Activated CD4-positive, alpha-beta T cell treated with anti-CD3 and anti-CD28 coated beads for 36 hours (primary cell): ENCODE measurements around the gene ARX. TPM values are rescaled to one million over a fixed set of nuclear protein-coding genes. Genes with fewer than 3 reads are reported as not detected.

Experiments
- ATAC-seq: fragments of 200-7000 bp; cut with Tn5 transposase; one replicate; pipeline ENCODE4 v1.10.0; 2021; ENCODE audit warnings: mild to moderate bottlenecking, moderate library complexity
- CTCF ChIA-PET: fragments of 350-600 bp; sonication (Branson Sonifier 250); formaldehyde crosslinking; loops from one replicate; lab custom pipeline; 2021; ENCODE audit warnings: antibody characterized with exemption; lab: Charles Lee
- POLR2A ChIA-PET: fragments of 350-600 bp; sonication (Branson Sonifier 250); formaldehyde crosslinking; loops from one replicate; lab custom pipeline; 2021; ENCODE audit warnings: antibody characterized with exemption, inconsistent platforms; lab: Charles Lee
- DNase-seq: peaks from one replicate; pipeline ENCODE4 v3.0.0-alpha.2; 2020
- H3K27ac Mint-ChIP-seq: one replicate; pipeline ENCODE4 v1.8.0; 2021; ENCODE audit warnings: mixed read lengths
- H3K27me3 Mint-ChIP-seq: one replicate; pipeline ENCODE4 v1.8.0; 2021; ENCODE audit warnings: mixed read lengths
- H3K36me3 Mint-ChIP-seq: one replicate; pipeline ENCODE4 v1.8.0; 2021; ENCODE audit warnings: low read depth, mixed read lengths
- H3K4me1 Mint-ChIP-seq: one replicate; pipeline ENCODE4 v1.8.0; 2021; ENCODE audit warnings: mixed read lengths
- H3K4me3 Mint-ChIP-seq: one replicate; pipeline ENCODE4 v1.8.0; 2021; ENCODE audit warnings: mild to moderate bottlenecking, moderate library complexity, mixed read lengths
- H3K9me3 Mint-ChIP-seq: one replicate; pipeline ENCODE4 v1.8.0; 2021; ENCODE audit warnings: low read depth, mixed read lengths
- intact Hi-C, 2 experiments: fragments of 100-400 bp; cut with DNase I in 1 of 2; cut with micrococcal nuclease in 1 of 2; formaldehyde crosslinking; loops; one replicate each; pipeline versions ENCODE4 v1.14.2 to v1.15.1; 2022 to 2024; cut with DNase I, micrococcal nuclease
- total RNA-seq, 2 experiments: library from RNA; stranded (reverse); gene quantifications; one replicate each; pipeline ENCODE4 v1.2.3, GENCODE V29; 2021

ARX gene
- total RNA-seq, 2 experiments from 2014 or later, result not detected

- H3K27ac Mint-ChIP-seq, result no peak overlapping the region
- no peak overlapping the region for H3K4me3 Mint-ChIP-seq
- H3K4me1 Mint-ChIP-seq, result peaks cover 15% of the 10 kb centered on the region
- H3K36me3 Mint-ChIP-seq, result no peaks in the 10 kb centered on the region
- no peak for ATAC-seq
- intact Hi-C loops, result loop anchor here in 1 of 2 experiments (10.0 kb wide), 2 partner anchors 372 to 622 kb away; partner anchors contain the start of gene PCYT1B
- no peaks in the 10 kb centered on the region for H3K9me3 Mint-ChIP-seq
- CTCF ChIA-PET, result no interaction called here
- POLR2A ChIA-PET, result no interaction called here
- H3K27me3 Mint-ChIP-seq, result peaks cover 46% of the 10 kb centered on the region
- DNase-seq, result no peak
These were observed 551 bp upstream of the ARX start for GRCh38 chrX:25016361-25016671.

- intact Hi-C loops, result loop anchor here in 1 of 2 experiments (10.0 kb wide), 2 partner anchors 370 to 620 kb away; partner anchors contain the start of gene PCYT1B
- peaks cover 50% of the 10 kb centered on the region for H3K27me3 Mint-ChIP-seq
- H3K4me1 Mint-ChIP-seq, result peaks cover 10% of the 10 kb centered on the region
- ATAC-seq, result no peak
- H3K9me3 Mint-ChIP-seq, result no peaks in the 10 kb centered on the region
- H3K36me3 Mint-ChIP-seq, result no peaks in the 10 kb centered on the region
- no peak overlapping the region for H3K27ac Mint-ChIP-seq
- CTCF ChIA-PET, result no interaction called here
- POLR2A ChIA-PET, result no interaction called here
- no peak for DNase-seq
- H3K4me3 Mint-ChIP-seq, result no peak overlapping the region
These were observed 1.4 kb downstream of the ARX start for GRCh38 chrX:25014366-25014838.

- Mint-ChIP-seq H3K27ac (no peak overlapping the region), H3K27me3 (peaks cover 51% of the 10 kb centered on the region), H3K4me1 (peaks cover 10% of the 10 kb centered on the region), H3K9me3 (no peaks in the 10 kb centered on the region), H3K4me3 (peak overlapping the region; percentile 26), H3K36me3 (no peaks in the 10 kb centered on the region)
- ATAC-seq (no peak), DNase-seq (peak; percentile 35)
- intact Hi-C loops, result loop anchor here in 1 of 2 experiments (10.0 kb wide), 2 partner anchors 369 to 619 kb away; partner anchors contain the start of gene PCYT1B
- ChIA-PET POLR2A (no interaction called here), CTCF (interaction anchor here (1.4 kb wide), 1 partner anchor 8 kb away, joined by 3 read pairs; no protein-coding TSS in a partner anchor)
These were observed 2.0 kb downstream of the ARX start for GRCh38 chrX:25013632-25014365.

- Mint-ChIP-seq H3K4me1 (peaks cover 10% of the 10 kb centered on the region), H3K27me3 (peaks cover 51% of the 10 kb centered on the region), H3K4me3 (peak overlapping the region; percentile 59), H3K9me3 (no peaks in the 10 kb centered on the region), H3K36me3 (no peaks in the 10 kb centered on the region), H3K27ac (no peak overlapping the region)
- DNase-seq, result no peak
- CTCF ChIA-PET, result interaction anchor here (0.6 to 1.4 kb wide), 3 partner anchors 9 to 669 kb away, joined by 3 to 5 read pairs (median 3); no protein-coding TSS in a partner anchor
- POLR2A ChIA-PET, result interaction anchor here (1.1 kb wide), 1 partner anchor 44 kb away, joined by 3 read pairs; no protein-coding TSS in a partner anchor
- no peak for ATAC-seq
- intact Hi-C loops, result loop anchor here in 1 of 2 experiments (10.0 kb wide), 2 partner anchors 368 to 618 kb away; partner anchors contain the start of gene PCYT1B
These were observed 2.8 kb downstream of the ARX start for GRCh38 chrX:25012793-25013631.

GRCh38 chrX:25012433-25012735, 3.4 kb downstream of the ARX start:
- H3K27ac Mint-ChIP-seq, result no peak overlapping the region
- H3K36me3 Mint-ChIP-seq, result no peaks in the 10 kb centered on the region
- DNase-seq (no peak), ATAC-seq (no peak)
- peaks cover 6% of the 10 kb centered on the region for H3K4me1 Mint-ChIP-seq
- no peak overlapping the region for H3K4me3 Mint-ChIP-seq
- CTCF ChIA-PET, result interaction anchor here (0.6 to 1.4 kb wide), 3 partner anchors 10 to 668 kb away, joined by 3 to 5 read pairs (median 3); no protein-coding TSS in a partner anchor
- POLR2A ChIA-PET, result interaction anchor here (1.1 kb wide), 1 partner anchor 44 kb away, joined by 3 read pairs; no protein-coding TSS in a partner anchor
- H3K27me3 Mint-ChIP-seq, result peaks cover 52% of the 10 kb centered on the region
- intact Hi-C loops, result loop anchor here in 1 of 2 experiments (10.0 kb wide), 2 partner anchors 368 to 618 kb away; partner anchors contain the start of gene PCYT1B
- H3K9me3 Mint-ChIP-seq, result no peaks in the 10 kb centered on the region

GRCh38 chrX:25011589-25012432, 4.0 kb downstream of the ARX start:
- intact Hi-C loops, result loop anchor here in 1 of 2 experiments (10.0 kb wide), 2 partner anchors 367 to 617 kb away; partner anchors contain the start of gene PCYT1B
- POLR2A ChIA-PET, result interaction anchor here (1.1 kb wide), 1 partner anchor 45 kb away, joined by 3 read pairs; no protein-coding TSS in a partner anchor
- H3K27ac Mint-ChIP-seq, result no peak overlapping the region
- H3K27me3 Mint-ChIP-seq, result peaks cover 50% of the 10 kb centered on the region
- H3K36me3 Mint-ChIP-seq, result no peaks in the 10 kb centered on the region
- peaks cover 6% of the 10 kb centered on the region for H3K4me1 Mint-ChIP-seq
- no peaks in the 10 kb centered on the region for H3K9me3 Mint-ChIP-seq
- ATAC-seq (no peak), DNase-seq (no peak)
- CTCF ChIA-PET, result interaction anchor here (0.6 to 0.7 kb wide), 2 partner anchors 14 to 178 kb away, joined by 3 read pairs; no protein-coding TSS in a partner anchor
- H3K4me3 Mint-ChIP-seq, result no peak overlapping the region

GRCh38 chrX:25010784-25011588, 4.8 kb downstream of the ARX start:
- Mint-ChIP-seq H3K27ac (no peak overlapping the region), H3K27me3 (peaks cover 49% of the 10 kb centered on the region), H3K4me3 (no peak overlapping the region), H3K36me3 (no peaks in the 10 kb centered on the region), H3K9me3 (no peaks in the 10 kb centered on the region), H3K4me1 (peaks cover 6% of the 10 kb centered on the region)
- ChIA-PET POLR2A (interaction anchor here (0.6 kb wide), 1 partner anchor 12 kb away, joined by 6 read pairs; no protein-coding TSS in a partner anchor), CTCF (interaction anchor here (0.7 kb wide), 1 partner anchor 15 kb away, joined by 3 read pairs; no protein-coding TSS in a partner anchor)
- DNase-seq, result no peak
- intact Hi-C loops, result loop anchor here in 1 of 2 experiments (10.0 kb wide), 2 partner anchors 366 to 616 kb away; partner anchors contain the start of gene PCYT1B
- no peak for ATAC-seq

GRCh38 chrX:25009407-25009806, 6.4 kb downstream of the ARX start:
- H3K36me3 Mint-ChIP-seq, result no peaks in the 10 kb centered on the region
- CTCF ChIA-PET, result no interaction called here
- H3K9me3 Mint-ChIP-seq, result no peaks in the 10 kb centered on the region
- no peak overlapping the region for H3K27ac Mint-ChIP-seq
- POLR2A ChIA-PET, result no interaction called here
- H3K4me3 Mint-ChIP-seq, result no peak overlapping the region
- peaks cover 2% of the 10 kb centered on the region for H3K4me1 Mint-ChIP-seq
- ATAC-seq (no peak), DNase-seq (no peak)
- intact Hi-C loops, result loop anchor here in 1 of 2 experiments (5.0 to 10.0 kb wide), 2 partner anchors 172 to 1675 kb away; partner anchors contain the start of gene PTCHD1
- peaks cover 45% of the 10 kb centered on the region for H3K27me3 Mint-ChIP-seq

- no peaks in the 10 kb centered on the region for H3K36me3 Mint-ChIP-seq
- no peaks in the 10 kb centered on the region for H3K9me3 Mint-ChIP-seq
- no peak overlapping the region for H3K4me3 Mint-ChIP-seq
- DNase-seq (no peak), ATAC-seq (no peak)
- POLR2A ChIA-PET, result no interaction called here
- no peak overlapping the region for H3K27ac Mint-ChIP-seq
- CTCF ChIA-PET, result no interaction called here
- intact Hi-C loops, result loop anchor here in 1 of 2 experiments (5.0 to 10.0 kb wide), 2 partner anchors 170 to 1673 kb away; partner anchors contain the start of gene PTCHD1
- H3K4me1 Mint-ChIP-seq, result peaks cover 5% of the 10 kb centered on the region
- peaks cover 47% of the 10 kb centered on the region for H3K27me3 Mint-ChIP-seq
These were observed 8.4 kb downstream of the ARX start for GRCh38 chrX:25007059-25008053.
